ENCODE data around the gene UST.
"Not testable (repeated sequence)": the region's sequence is repeated elsewhere in the genome, so short reads cannot be mapped to it uniquely, and the experiment has no call there.

Gene UST

DNA sequence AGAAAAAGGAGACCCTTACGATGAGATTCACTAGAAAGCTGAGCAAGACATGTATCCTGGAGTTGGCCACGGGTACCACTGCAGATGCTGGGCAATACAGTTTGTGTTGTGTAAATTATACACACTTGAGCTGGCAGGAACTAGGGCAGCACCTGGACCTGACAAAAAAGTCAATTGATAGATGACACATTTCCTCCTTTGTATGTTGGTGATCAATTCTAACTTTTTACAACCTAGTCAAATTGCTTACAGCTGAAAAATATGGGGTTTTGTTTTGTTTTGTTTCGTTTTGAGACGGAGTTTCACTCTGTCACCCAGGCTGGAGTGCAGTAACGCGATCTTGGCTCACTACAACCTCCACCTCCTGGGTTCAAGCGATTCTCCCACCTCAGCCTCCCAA is 108.9 kb downstream of the UST start:
- DNase-seq (ENCODE audit: extremely low read depth, low read depth) = no peak
- TF ChIP-seq, protein P1, sequence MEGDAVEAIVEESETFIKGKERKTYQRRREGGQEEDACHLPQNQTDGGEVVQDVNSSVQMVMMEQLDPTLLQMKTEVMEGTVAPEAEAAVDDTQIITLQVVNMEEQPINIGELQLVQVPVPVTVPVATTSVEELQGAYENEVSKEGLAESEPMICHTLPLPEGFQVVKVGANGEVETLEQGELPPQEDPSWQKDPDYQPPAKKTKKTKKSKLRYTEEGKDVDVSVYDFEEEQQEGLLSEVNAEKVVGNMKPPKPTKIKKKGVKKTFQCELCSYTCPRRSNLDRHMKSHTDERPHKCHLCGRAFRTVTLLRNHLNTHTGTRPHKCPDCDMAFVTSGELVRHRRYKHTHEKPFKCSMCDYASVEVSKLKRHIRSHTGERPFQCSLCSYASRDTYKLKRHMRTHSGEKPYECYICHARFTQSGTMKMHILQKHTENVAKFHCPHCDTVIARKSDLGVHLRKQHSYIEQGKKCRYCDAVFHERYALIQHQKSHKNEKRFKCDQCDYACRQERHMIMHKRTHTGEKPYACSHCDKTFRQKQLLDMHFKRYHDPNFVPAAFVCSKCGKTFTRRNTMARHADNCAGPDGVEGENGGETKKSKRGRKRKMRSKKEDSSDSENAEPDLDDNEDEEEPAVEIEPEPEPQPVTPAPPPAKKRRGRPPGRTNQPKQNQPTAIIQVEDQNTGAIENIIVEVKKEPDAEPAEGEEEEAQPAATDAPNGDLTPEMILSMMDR (IDR thresholded peaks at IDR 0.05; ENCODE audit: low read depth, low read length) = no peak

DNA sequence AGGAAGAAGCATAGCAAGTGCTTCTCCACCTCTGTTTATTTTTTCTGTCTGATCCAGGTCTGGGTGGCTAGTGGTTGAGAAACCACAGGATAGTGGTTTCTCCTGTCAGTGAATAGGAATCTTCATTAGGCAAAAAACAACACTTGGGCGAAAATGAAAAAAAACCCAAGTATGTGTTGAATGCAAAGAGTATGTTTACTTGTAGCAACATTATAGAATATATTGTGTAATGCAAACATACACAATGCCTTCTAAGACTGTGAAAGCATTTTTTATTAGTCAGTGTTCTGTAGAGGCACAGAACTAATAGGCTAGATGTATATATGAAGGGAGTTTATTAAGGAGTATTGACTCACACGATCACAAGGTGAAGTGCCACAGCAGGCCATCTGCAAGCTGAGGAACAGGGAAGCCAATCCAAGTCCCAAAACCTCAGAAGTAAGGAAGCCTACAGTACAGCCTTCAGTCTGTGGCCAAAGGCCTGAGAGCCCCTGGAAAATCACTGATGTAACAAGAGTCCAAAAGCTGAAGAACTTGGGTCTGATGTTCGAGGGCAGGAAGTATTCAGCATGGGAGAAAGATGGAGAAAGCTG is 111.1 kb downstream of the UST start:
- DNase-seq (ENCODE audit: extremely low read depth, low read depth) = peak; percentile 38
- TF ChIP-seq, protein P1 (IDR thresholded peaks at IDR 0.05; ENCODE audit: low read depth, low read length) = no peak

DNA sequence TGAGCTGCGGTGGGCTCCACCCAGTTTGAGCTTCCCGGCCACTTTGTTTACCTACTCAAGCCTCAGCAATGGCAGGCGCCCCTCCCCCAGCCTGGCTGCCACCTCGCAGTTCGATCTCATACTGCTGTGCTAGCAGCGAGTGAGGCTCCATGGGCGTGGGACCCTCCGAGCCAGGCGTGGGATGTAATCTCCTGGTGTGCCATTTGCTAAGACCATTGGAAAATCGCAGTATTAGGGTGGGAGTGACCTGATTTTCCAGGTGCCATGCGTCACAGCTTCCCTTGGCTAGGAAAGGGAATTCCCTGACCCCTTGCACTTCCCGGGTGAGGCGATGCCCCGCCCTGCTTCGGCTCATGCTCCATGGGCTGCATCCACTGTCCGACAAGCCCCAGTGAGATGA is 117.3 kb downstream of the UST start:
- not testable (repeated sequence) for DNase-seq (ENCODE audit: extremely low read depth, low read depth)

DNA sequence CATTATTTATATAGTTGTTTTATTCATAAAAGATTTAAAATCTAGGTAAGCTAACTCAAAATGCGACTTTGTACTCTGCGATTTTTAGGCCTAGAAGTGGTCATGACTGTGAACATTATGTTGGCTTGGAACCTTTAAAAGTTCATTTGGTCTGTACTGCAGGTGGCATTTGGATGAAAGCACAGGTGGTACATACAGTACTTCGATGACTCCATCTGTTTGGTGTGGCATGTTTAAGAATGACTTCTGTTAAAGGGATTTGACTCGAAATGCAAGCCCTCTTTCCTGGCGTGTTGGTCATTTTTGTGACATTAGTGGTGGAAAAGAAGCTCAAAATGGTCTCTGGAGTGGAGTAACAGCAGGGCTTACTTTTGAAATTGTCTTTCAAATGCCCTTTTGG is 118.1 kb downstream of the UST start:
- DNase-seq (ENCODE audit: extremely low read depth, low read depth) = no peak

DNA sequence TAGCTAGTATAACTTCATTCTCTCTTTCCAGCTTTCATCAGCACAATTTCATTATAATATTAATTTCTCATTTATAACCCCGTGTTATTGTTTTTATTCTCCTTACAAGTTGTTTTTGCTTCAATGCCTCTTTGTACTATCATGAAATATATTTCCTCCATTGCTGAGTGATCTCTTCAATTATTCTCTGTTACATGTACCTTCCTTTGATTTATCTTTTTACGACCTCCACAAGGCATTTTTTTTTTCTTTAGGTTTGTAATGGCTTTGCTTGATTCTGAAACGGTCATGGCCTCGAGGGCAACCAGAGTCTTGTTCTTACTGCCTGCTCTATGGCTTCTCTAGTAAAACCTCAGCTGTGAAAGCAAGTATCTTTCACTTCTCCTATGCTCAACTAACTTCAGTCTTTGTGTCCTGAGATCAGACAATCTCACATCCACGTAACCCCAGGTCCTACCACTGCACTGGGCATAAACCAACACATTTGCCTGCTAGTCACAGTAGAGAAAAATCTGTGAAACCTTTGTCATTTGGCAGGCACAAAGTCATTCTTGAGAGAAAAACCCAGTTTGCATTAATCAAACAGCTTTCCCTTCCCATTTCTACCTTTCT is 119.9 kb downstream of the UST start:
- no peak for DNase-seq (ENCODE audit: extremely low read depth, low read depth)
- TF ChIP-seq, protein P1 (IDR thresholded peaks at IDR 0.05; ENCODE audit: low read depth, low read length) = no peak

More for the DNA sequence above, 118.1 kb downstream of the UST start:
- TF ChIP-seq, protein P1 (IDR thresholded peaks at IDR 0.05; ENCODE audit: low read depth, low read length) = no peak

DNA sequence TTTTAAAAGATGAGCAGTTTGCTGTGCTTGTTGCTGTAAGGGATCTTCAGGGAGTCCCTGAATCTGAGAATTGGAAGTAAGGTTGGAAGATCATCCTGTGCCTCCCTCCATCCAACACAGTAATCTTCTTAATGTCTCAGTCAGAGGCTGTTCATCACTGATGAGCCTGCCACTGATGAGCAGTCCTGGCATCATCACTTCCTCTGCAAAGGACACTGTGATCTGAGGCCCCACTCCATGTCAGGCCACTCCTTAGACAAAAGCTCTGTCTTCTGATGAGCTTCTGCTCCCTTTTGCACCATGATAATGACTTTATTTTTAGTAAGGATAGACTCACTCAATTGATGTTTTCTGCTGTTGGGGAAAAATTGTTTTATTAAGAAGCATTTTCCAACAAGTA is 121.0 kb downstream of the UST start:
- DNase-seq (ENCODE audit: extremely low read depth, low read depth) = no peak
- TF ChIP-seq, protein P1 (IDR thresholded peaks at IDR 0.05; ENCODE audit: low read depth, low read length) = no peak

DNA sequence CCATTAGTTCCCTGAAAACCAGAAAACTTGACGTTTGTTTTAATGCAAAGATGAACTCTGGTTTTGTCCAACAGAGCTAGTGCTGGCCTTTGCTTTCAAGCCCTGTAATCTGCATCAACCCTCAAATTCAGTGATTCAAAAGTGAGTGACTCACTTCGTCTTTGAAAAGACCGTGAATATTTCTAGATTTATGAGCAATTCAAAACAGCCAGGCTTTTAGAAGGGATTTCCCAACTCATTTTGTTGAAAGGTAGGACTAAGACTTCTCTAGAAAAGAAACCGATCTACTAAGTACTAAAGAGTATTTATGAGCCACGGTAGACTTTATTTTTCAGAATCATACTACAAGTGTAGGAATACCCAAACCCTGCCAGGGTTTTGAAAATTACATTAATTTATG is 121.5 kb downstream of the UST start:
- DNase-seq (ENCODE audit: extremely low read depth, low read depth) = no peak
- TF ChIP-seq, protein P1 (IDR thresholded peaks at IDR 0.05; ENCODE audit: low read depth, low read length) = no peak

DNA sequence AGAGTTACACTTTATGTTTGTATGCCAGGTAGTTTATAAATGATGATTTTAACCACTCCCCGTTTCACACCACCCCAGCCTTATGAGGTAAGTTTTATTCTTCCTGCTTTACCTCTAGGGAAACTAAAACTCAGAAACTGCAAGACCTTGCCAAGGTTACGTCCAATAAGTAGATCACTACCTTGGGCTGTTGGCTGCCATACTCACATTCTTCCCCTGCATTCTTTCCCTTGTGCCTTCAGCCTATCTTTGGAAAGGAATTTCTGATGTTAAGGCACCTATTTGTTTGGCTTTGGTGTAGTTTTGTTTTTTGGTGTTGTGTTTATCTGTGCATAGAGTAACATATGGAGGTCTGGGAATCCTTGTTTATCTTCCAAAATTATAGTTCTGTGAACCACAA is 122.1 kb downstream of the UST start:
- TF ChIP-seq, protein P1 (IDR thresholded peaks at IDR 0.05; ENCODE audit: low read depth, low read length) = no peak
- DNase-seq (ENCODE audit: extremely low read depth, low read depth) = no peak
